ENCODE data around the gene PGBD4. TPM values are rescaled to one million over a fixed set of nuclear protein-coding genes. Genes with fewer than 3 reads are reported as not detected.

PGBD4 gene
- total RNA-seq, 1 experiment from 2014 or later, result 1.1 TPM

DNA sequence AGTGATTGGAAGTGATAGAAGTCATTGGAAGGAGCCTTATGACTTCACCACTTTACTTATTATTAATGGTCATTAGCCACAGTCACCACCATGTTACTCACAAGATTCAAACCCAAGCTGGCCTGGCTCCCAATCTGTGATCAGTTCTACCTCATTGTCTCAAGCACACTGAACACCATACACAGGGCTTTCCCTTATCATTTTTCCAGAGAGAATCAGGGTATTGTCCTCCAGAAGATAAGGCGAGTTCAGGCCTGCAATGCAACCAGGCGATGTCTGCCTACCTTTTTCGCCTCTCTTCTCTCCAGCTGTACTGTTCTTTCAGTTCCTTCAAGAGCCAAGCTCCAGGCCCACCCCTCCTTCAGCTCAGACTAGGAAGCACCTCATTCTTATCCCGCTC lies 25.1 kb upstream of the PGBD4 start:
- POLR2A ChIA-PET, result interaction anchor here (0.6 kb wide), 1 partner anchor 237 kb away, joined by 3 read pairs; no protein-coding TSS in a partner anchor
- TF ChIP-seq SMAD3 (CRISPR knock-in tag; IDR thresholded peaks at IDR 0.05; ENCODE audit: borderline replicate concordance) (no peak), KAT7 (CRISPR knock-in tag; IDR thresholded peaks at IDR 0.05; ENCODE audit: borderline replicate concordance) (no peak), CDX4 (CRISPR knock-in tag; IDR thresholded peaks at IDR 0.05; ENCODE audit: borderline replicate concordance) (no peak), IRF2 (CRISPR knock-in tag; IDR thresholded peaks at IDR 0.05; ENCODE audit: borderline replicate concordance, low read depth) (no peak), ZNF423 (CRISPR knock-in tag; IDR thresholded peaks at IDR 0.05) (no peak), ZNF138 (CRISPR knock-in tag; conservative IDR thresholded peaks at IDR 0.05) (no peak), TEAD1 (CRISPR knock-in tag; IDR thresholded peaks at IDR 0.05) (no peak), ATF1 (CRISPR knock-in tag; IDR thresholded peaks at IDR 0.05) (no peak), ZNF425 (CRISPR knock-in tag; conservative IDR thresholded peaks at IDR 0.05) (no peak)
- TF ChIP-seq, protein P1, sequence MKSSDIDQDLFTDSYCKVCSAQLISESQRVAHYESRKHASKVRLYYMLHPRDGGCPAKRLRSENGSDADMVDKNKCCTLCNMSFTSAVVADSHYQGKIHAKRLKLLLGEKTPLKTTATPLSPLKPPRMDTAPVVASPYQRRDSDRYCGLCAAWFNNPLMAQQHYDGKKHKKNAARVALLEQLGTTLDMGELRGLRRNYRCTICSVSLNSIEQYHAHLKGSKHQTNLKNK (CRISPR knock-in tag; IDR thresholded peaks at IDR 0.05), result no peak
- TF ChIP-seq, protein P2, sequence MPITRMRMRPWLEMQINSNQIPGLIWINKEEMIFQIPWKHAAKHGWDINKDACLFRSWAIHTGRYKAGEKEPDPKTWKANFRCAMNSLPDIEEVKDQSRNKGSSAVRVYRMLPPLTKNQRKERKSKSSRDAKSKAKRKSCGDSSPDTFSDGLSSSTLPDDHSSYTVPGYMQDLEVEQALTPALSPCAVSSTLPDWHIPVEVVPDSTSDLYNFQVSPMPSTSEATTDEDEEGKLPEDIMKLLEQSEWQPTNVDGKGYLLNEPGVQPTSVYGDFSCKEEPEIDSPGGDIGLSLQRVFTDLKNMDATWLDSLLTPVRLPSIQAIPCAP (CRISPR knock-in tag; IDR thresholded peaks at IDR 0.05), result no peak
- Mint-ChIP-seq H3K4me1 (no peaks in the 10 kb centered on the region), H3K4me3 (no peak overlapping the region), H3K27ac (no peak overlapping the region), H3K36me3 (no peaks in the 10 kb centered on the region), H3K27me3 (ENCODE audit: low read depth) (no peaks in the 10 kb centered on the region), H3K9me3 (no peaks in the 10 kb centered on the region)
- CTCF ChIA-PET, result interaction anchor here (1.5 kb wide), 1 partner anchor 33 kb away, joined by 3 read pairs; no protein-coding TSS in a partner anchor
- DNase-seq (ENCODE audit: low spot score) (no peak), ATAC-seq (no peak)

DNA sequence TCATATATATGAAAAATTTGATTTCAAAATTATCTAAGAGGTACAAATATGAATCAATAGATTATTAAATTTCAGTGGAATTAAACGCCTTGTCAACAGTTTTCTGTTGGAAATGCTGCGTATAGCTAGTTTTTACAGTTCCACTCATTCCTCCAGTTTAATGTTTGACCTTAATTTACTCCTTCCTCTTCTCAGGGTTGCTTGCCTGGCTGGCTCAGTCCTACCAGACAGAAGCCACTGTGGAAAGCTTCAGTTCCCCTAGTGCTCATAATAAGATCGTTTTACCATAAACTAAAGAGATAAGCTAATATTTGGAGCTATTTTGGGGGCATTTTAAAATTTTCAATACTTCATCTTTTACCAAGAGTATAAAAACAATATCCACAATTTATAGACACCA lies 23.0 kb upstream of the PGBD4 start:
- ATAC-seq (no peak), DNase-seq (ENCODE audit: low spot score) (no peak)
- Mint-ChIP-seq H3K4me3 (no peak overlapping the region), H3K4me1 (no peaks in the 10 kb centered on the region), H3K27me3 (ENCODE audit: low read depth) (no peaks in the 10 kb centered on the region), H3K36me3 (0 out of 2 replicates have a peak, but pooled peaks cover 3% of the 10 kb centered on the region), H3K9me3 (no peaks in the 10 kb centered on the region), H3K27ac (no peak overlapping the region)
- POLR2A ChIA-PET, result no interaction called here
- CTCF ChIA-PET, result interaction anchor here (2.0 kb wide), 1 partner anchor 31 kb away, joined by 8 read pairs; no protein-coding TSS in a partner anchor
- TF ChIP-seq TEAD1 (CRISPR knock-in tag; IDR thresholded peaks at IDR 0.05) (no peak), FOXP4 (CRISPR knock-in tag; IDR thresholded peaks at IDR 0.05) (no peak), E2F5 (CRISPR knock-in tag; IDR thresholded peaks at IDR 0.05) (no peak), ZNF423 (CRISPR knock-in tag; IDR thresholded peaks at IDR 0.05) (no peak), ZNF671 (CRISPR knock-in tag; IDR thresholded peaks at IDR 0.05) (no peak), ZNF317 (CRISPR knock-in tag; IDR thresholded peaks at IDR 0.05; ENCODE audit: borderline replicate concordance, low read depth) (no peak), ATF6 (CRISPR knock-in tag; IDR thresholded peaks at IDR 0.05) (no peak), NFYB (CRISPR knock-in tag; conservative IDR thresholded peaks at IDR 0.05; ENCODE audit: low read depth) (no peak), NFE2L1 (CRISPR knock-in tag; IDR thresholded peaks at IDR 0.05) (no peak)
- TF ChIP-seq, protein P3, sequence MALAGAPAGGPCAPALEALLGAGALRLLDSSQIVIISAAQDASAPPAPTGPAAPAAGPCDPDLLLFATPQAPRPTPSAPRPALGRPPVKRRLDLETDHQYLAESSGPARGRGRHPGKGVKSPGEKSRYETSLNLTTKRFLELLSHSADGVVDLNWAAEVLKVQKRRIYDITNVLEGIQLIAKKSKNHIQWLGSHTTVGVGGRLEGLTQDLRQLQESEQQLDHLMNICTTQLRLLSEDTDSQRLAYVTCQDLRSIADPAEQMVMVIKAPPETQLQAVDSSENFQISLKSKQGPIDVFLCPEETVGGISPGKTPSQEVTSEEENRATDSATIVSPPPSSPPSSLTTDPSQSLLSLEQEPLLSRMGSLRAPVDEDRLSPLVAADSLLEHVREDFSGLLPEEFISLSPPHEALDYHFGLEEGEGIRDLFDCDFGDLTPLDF (CRISPR knock-in tag; IDR thresholded peaks at IDR 0.05), result no peak
- TF ChIP-seq, protein P4, sequence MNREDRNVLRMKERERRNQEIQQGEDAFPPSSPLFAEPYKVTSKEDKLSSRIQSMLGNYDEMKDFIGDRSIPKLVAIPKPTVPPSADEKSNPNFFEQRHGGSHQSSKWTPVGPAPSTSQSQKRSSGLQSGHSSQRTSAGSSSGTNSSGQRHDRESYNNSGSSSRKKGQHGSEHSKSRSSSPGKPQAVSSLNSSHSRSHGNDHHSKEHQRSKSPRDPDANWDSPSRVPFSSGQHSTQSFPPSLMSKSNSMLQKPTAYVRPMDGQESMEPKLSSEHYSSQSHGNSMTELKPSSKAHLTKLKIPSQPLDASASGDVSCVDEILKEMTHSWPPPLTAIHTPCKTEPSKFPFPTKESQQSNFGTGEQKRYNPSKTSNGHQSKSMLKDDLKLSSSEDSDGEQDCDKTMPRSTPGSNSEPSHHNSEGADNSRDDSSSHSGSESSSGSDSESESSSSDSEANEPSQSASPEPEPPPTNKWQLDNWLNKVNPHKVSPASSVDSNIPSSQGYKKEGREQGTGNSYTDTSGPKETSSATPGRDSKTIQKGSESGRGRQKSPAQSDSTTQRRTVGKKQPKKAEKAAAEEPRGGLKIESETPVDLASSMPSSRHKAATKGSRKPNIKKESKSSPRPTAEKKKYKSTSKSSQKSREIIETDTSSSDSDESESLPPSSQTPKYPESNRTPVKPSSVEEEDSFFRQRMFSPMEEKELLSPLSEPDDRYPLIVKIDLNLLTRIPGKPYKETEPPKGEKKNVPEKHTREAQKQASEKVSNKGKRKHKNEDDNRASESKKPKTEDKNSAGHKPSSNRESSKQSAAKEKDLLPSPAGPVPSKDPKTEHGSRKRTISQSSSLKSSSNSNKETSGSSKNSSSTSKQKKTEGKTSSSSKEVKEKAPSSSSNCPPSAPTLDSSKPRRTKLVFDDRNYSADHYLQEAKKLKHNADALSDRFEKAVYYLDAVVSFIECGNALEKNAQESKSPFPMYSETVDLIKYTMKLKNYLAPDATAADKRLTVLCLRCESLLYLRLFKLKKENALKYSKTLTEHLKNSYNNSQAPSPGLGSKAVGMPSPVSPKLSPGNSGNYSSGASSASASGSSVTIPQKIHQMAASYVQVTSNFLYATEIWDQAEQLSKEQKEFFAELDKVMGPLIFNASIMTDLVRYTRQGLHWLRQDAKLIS (CRISPR knock-in tag; IDR thresholded peaks at IDR 0.05; ENCODE audit: borderline replicate concordance), result no peak

All from WTC11 (cell line).